Adipose tissue (tissue), 3 donors: ENCODE data around the gene FGF19. TPM values are rescaled to one million over a fixed set of nuclear protein-coding genes. Genes with fewer than 3 reads are reported as not detected.

Experiments used
- H3K27ac ChIP-seq: one replicate; pipeline ENCODE4 v1.5.1; 2013; ENCODE audit warnings: low read depth, low read length
- WGBS, 3 donors: extraction: QIAGEN DNeasy Blood & Tissue Kit; methylation state at CpG; one replicate each; pipeline ENCODE4 v1.1.7; 2013; 5-methylcytosine and 5-hydroxymethylcytosine counted together
- polyA plus RNA-seq, 3 donors: library from polyadenylated mRNA; stranded (reverse); fragments of 200-250 nt; gene quantifications; one replicate each; pipeline ENCODE4 v1.2.3, GENCODE V29; 2013
- donor health status: healthy with polysubstance abuse.
- donor health status: Bipolar disorder and iron deficiency.
- donor health status: healthy.

Gene FGF19
- polyA plus RNA-seq: not detected

- no peak within 1 kb of the TSS for H3K27ac ChIP-seq
- 1 to 2% (median 2%) methylated on average over 59 to 67 of the region's 67 CpGs for WGBS, 3 donors
Measured at GRCh38 chr11:69703768-69704507, at the start of gene FGF19. TSS of gene FGF19 (minus strand) at chr11:69704022. CDS start at chr11:69703876, 146 bp downstream.

- WGBS, 3 donors: 25 to 30% (median 28%) methylated on average over 4 of the region's 4 CpGs
Measured at GRCh38 chr11:69752890-69753289, 49.1 kb upstream of the FGF19 start.

GRCh38 chr11:69750875-69751597 lies 47.2 kb upstream of the FGF19 start:
- H3K27ac ChIP-seq: no peak overlapping the region
- WGBS, 3 donors: 69 to 72% (median 70%) methylated on average over 11 of the region's 11 CpGs

More at GRCh38 chr11:69752890-69753289, 49.1 kb upstream of the FGF19 start:
- no peak overlapping the region for H3K27ac ChIP-seq

- 58 to 73% (median 72%) methylated on average over 11 of the region's 11 CpGs for WGBS, 3 donors
- no peak overlapping the region for H3K27ac ChIP-seq
Measured at GRCh38 chr11:69750108-69750850, 46.5 kb upstream of the FGF19 start.

GRCh38 chr11:69748637-69749036 lies 44.8 kb upstream of the FGF19 start:
- WGBS, 3 donors: 82 to 87% (median 83%) methylated on average over 11 of the region's 11 CpGs
- no peak overlapping the region for H3K27ac ChIP-seq

GRCh38 chr11:69746752-69747742 lies 43.2 kb upstream of the FGF19 start:
- WGBS, 3 donors: 49 to 73% (median 62%) methylated on average over 29 of the region's 29 CpGs
- no peak overlapping the region for H3K27ac ChIP-seq

- WGBS, 3 donors: 60 to 76% (median 75%) methylated on average over 8 of the region's 8 CpGs
- no peak overlapping the region for H3K27ac ChIP-seq
Measured at GRCh38 chr11:69746140-69746539, 42.3 kb upstream of the FGF19 start.

- H3K27ac ChIP-seq: no peak overlapping the region
- WGBS, 3 donors: 78 to 84% (median 82%) methylated on average over 10 of the region's 10 CpGs
Measured at GRCh38 chr11:69745201-69745600, 41.4 kb upstream of the FGF19 start.

GRCh38 chr11:69744435-69744834 lies 40.6 kb upstream of the FGF19 start:
- H3K27ac ChIP-seq: no peak overlapping the region
- WGBS, 3 donors: 55 to 61% (median 57%) methylated on average over 7 of the region's 7 CpGs

GRCh38 chr11:69734841-69735240 lies 31.0 kb upstream of the FGF19 start:
- no peak overlapping the region for H3K27ac ChIP-seq
- WGBS, 3 donors: 89 to 99% (median 99%) methylated on average over 3 of the region's 3 CpGs

GRCh38 chr11:69734367-69734766 lies 30.5 kb upstream of the FGF19 start:
- H3K27ac ChIP-seq: no peak overlapping the region
- 80 to 94% (median 87%) methylated on average over 2 of the region's 2 CpGs for WGBS, 3 donors

- H3K27ac ChIP-seq: no peak overlapping the region
- 65 to 66% (median 65%) methylated on average over 7 of the region's 7 CpGs for WGBS, 3 donors
Measured at GRCh38 chr11:69732910-69733309, 29.1 kb upstream of the FGF19 start.

- no peak overlapping the region for H3K27ac ChIP-seq
- WGBS, 3 donors: 74 to 83% (median 83%) methylated on average over 11 of the region's 11 CpGs
Measured at GRCh38 chr11:69731110-69731509, 27.3 kb upstream of the FGF19 start.

GRCh38 chr11:69730500-69730899 lies 26.7 kb upstream of the FGF19 start:
- 75 to 84% (median 82%) methylated on average over 8 of the region's 8 CpGs for WGBS, 3 donors
- no peak overlapping the region for H3K27ac ChIP-seq

- WGBS, 3 donors: 79 to 93% (median 89%) methylated on average over 9 of the region's 9 CpGs
- H3K27ac ChIP-seq: no peak overlapping the region
Measured at GRCh38 chr11:69729252-69729651, 25.4 kb upstream of the FGF19 start.

- 79 to 88% (median 84%) methylated on average over 10 of the region's 10 CpGs for WGBS, 3 donors
Measured at GRCh38 chr11:69727266-69727665, 23.4 kb upstream of the FGF19 start.

GRCh38 chr11:69726481-69726880 lies 22.7 kb upstream of the FGF19 start:
- 47 to 57% (median 54%) methylated on average over 18 of the region's 18 CpGs for WGBS, 3 donors
- H3K27ac ChIP-seq: no peak overlapping the region

More at GRCh38 chr11:69727266-69727665, 23.4 kb upstream of the FGF19 start:
- no peak overlapping the region for H3K27ac ChIP-seq

GRCh38 chr11:69726019-69726418 lies 22.2 kb upstream of the FGF19 start:
- WGBS, 3 donors: 37 to 68% (median 49%) methylated on average over 9 of the region's 9 CpGs
- H3K27ac ChIP-seq: no peak overlapping the region
